A549 (cell line): Measurements from ENCODE around the gene CSAD.

ENCODE experiments used
- CTCF ChIP-seq: fragments of >200 bp; sonication (Bioruptor Twin); formaldehyde crosslinking; IDR thresholded peaks from 3 replicates; pipeline ENCODE4 v1.5.1; 2016
- EP300 ChIP-seq, 2 experiments: fragments of >200 bp; sonication (Bioruptor Twin); formaldehyde crosslinking; IDR thresholded peaks; 2 replicates in 1 of 2; 3 replicates in 1 of 2; pipeline ENCODE4 v1.6.1; 2016 to 2017
- KDM1A ChIP-seq: fragments of 200-600 bp; sonication (generic); IDR thresholded peaks from 2 replicates; pipeline ENCODE4 v1.6.1; 2016; ENCODE audit warnings: low read depth, mild to moderate bottlenecking
- MAZ ChIP-seq: fragments of 150-350 bp; IDR thresholded peaks from 2 replicates; pipeline ENCODE4 v1.6.1; 2014; ENCODE audit warnings: antibody characterized with exemption, low read depth, low read length, borderline replicate concordance
- POLR2A ChIP-seq: IDR thresholded peaks from 2 replicates; pipeline ENCODE4 v1.6.1; 2012; ENCODE audit warnings: mild to moderate bottlenecking, low read length
- RAD21 ChIP-seq, 2 experiments: fragments of >200 bp in 1 of 2; sonication (Bioruptor Twin) in 1 of 2; formaldehyde crosslinking in 1 of 2; IDR thresholded peaks in 1 of 2; conservative IDR thresholded peaks in 1 of 2; 2 replicates in 1 of 2; 3 replicates in 1 of 2; pipeline ENCODE4 v1.6.1; 2012 to 2018; ENCODE audit warnings: inconsistent platforms in 1 of 2
- ZFP36 ChIP-seq: fragments of 450-650 bp; IDR thresholded peaks from 2 replicates; pipeline ENCODE4 v1.6.1; 2014; ENCODE audit warnings: borderline replicate concordance; ENCODE audit not compliant: partially characterized antibody

- TF ChIP-seq CTCF (no peak), POLR2A (no peak), RAD21 (conservative IDR thresholded peaks at IDR 0.05 in 1 of 2, IDR thresholded peaks at IDR 0.05 in 1 of 2) (no peak), EP300 (IDR thresholded peaks at IDR 0.05) (no peak), MAZ (no peak), ZFP36 (no peak), KDM1A (no peak)
These were observed 37.4 kb downstream of the CSAD start for GRCh38 chr12:53143355-53143754.
